ENCODE results near the gene ADAMTS9. TPM values are rescaled to one million over a fixed set of nuclear protein-coding genes. Genes with fewer than 3 reads are reported as not detected.

ADAMTS9 gene
- total and polyA plus RNA-seq, 2 experiments from 2014 or later: 0.31 to 0.81 TPM

DNA sequence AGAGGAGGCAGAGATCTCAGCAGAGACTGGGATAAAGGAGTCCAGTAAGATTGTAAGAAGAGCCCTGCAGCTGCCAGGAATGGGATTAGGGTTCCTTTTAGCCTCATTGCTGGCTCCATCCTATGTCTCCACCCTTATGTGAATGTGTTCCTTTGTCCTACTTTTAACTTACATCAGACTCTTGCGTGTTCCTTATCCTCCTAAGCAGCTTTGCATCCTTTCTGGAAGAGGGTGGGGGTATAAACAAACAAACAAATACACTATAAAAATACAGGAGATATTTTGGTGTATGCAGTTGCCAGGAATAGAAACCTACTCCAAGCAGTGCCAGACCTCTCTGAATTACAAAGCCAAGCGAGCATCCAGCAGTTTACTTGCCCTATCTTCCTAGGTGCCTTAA is 194.7 kb downstream of the ADAMTS9 start (continued):
- TF ChIP-seq, protein P1, sequence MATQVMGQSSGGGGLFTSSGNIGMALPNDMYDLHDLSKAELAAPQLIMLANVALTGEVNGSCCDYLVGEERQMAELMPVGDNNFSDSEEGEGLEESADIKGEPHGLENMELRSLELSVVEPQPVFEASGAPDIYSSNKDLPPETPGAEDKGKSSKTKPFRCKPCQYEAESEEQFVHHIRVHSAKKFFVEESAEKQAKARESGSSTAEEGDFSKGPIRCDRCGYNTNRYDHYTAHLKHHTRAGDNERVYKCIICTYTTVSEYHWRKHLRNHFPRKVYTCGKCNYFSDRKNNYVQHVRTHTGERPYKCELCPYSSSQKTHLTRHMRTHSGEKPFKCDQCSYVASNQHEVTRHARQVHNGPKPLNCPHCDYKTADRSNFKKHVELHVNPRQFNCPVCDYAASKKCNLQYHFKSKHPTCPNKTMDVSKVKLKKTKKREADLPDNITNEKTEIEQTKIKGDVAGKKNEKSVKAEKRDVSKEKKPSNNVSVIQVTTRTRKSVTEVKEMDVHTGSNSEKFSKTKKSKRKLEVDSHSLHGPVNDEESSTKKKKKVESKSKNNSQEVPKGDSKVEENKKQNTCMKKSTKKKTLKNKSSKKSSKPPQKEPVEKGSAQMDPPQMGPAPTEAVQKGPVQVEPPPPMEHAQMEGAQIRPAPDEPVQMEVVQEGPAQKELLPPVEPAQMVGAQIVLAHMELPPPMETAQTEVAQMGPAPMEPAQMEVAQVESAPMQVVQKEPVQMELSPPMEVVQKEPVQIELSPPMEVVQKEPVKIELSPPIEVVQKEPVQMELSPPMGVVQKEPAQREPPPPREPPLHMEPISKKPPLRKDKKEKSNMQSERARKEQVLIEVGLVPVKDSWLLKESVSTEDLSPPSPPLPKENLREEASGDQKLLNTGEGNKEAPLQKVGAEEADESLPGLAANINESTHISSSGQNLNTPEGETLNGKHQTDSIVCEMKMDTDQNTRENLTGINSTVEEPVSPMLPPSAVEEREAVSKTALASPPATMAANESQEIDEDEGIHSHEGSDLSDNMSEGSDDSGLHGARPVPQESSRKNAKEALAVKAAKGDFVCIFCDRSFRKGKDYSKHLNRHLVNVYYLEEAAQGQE (IDR thresholded peaks at IDR 0.05; ENCODE audit: unreplicated experiment): no peak

DNA sequence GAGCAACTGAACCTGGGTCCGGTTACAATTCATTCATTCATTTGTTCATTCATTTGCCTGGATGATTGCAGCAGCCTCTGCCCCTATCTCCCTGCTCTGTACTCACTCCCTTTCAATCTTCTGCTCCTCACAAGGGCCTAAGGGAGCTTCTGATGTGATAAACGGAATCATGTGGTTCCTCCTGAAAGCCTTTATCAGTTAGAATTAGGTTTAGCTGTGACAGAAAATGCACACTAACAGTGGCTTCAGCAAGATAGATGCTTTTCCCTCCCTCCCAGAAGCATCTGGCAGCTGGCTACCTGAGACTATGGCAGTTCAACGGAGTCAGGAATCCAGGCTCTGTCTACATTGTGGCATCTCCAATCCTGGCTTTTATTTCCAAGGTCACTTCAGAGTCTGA is 196.0 kb downstream of the ADAMTS9 start:
- peak overlapping the region; percentile 89 for H2AFZ ChIP-seq
- no peak overlapping the region for H3K4me3 Mint-ChIP-seq
- H3K27ac Mint-ChIP-seq: no peak overlapping the region
- H3K4me2 ChIP-seq: no peak overlapping the region
- ATAC-seq (no peak), DNase-seq (ENCODE audit: low spot score) (no peak)
- no peaks in the 10 kb centered on the region for H3K9me3 Mint-ChIP-seq
- peaks cover 31% of the 10 kb centered on the region for H3K4me1 ChIP-seq (ENCODE audit: insufficient read depth)
- peaks cover 13% of the 10 kb centered on the region; the same call in 1 of the 2 replicates for H3K27me3 ChIP-seq (ENCODE audit: insufficient read depth)
- no peaks in the 10 kb centered on the region for H3K79me2 ChIP-seq (replicated peaks; ENCODE audit: insufficient read depth)
- H4K20me1 ChIP-seq (replicated peaks; ENCODE audit: insufficient read depth): no peaks in the 10 kb centered on the region
- TF ChIP-seq, protein P2, sequence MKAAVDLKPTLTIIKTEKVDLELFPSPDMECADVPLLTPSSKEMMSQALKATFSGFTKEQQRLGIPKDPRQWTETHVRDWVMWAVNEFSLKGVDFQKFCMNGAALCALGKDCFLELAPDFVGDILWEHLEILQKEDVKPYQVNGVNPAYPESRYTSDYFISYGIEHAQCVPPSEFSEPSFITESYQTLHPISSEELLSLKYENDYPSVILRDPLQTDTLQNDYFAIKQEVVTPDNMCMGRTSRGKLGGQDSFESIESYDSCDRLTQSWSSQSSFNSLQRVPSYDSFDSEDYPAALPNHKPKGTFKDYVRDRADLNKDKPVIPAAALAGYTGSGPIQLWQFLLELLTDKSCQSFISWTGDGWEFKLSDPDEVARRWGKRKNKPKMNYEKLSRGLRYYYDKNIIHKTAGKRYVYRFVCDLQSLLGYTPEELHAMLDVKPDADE (IDR thresholded peaks at IDR 0.05): no peak
- TF ChIP-seq EZH2 (IDR thresholded peaks at IDR 0.05; ENCODE audit: low read depth, unreplicated experiment): no peak
- no peak for TF ChIP-seq EZH2phosphoT487 (IDR thresholded peaks at IDR 0.05; ENCODE audit: unreplicated experiment)
- no peak for TF ChIP-seq POLR2AphosphoS5 (IDR thresholded peaks at IDR 0.05; ENCODE audit: low read depth)
- TF ChIP-seq ZNF331 (CRISPR knock-in tag; IDR thresholded peaks at IDR 0.05; ENCODE audit: low read depth): no peak
- TF ChIP-seq ZNF114 (CRISPR knock-in tag; IDR thresholded peaks at IDR 0.05): no peak
- TF ChIP-seq, protein P1 (IDR thresholded peaks at IDR 0.05; ENCODE audit: unreplicated experiment): no peak
- TF ChIP-seq, protein P3, sequence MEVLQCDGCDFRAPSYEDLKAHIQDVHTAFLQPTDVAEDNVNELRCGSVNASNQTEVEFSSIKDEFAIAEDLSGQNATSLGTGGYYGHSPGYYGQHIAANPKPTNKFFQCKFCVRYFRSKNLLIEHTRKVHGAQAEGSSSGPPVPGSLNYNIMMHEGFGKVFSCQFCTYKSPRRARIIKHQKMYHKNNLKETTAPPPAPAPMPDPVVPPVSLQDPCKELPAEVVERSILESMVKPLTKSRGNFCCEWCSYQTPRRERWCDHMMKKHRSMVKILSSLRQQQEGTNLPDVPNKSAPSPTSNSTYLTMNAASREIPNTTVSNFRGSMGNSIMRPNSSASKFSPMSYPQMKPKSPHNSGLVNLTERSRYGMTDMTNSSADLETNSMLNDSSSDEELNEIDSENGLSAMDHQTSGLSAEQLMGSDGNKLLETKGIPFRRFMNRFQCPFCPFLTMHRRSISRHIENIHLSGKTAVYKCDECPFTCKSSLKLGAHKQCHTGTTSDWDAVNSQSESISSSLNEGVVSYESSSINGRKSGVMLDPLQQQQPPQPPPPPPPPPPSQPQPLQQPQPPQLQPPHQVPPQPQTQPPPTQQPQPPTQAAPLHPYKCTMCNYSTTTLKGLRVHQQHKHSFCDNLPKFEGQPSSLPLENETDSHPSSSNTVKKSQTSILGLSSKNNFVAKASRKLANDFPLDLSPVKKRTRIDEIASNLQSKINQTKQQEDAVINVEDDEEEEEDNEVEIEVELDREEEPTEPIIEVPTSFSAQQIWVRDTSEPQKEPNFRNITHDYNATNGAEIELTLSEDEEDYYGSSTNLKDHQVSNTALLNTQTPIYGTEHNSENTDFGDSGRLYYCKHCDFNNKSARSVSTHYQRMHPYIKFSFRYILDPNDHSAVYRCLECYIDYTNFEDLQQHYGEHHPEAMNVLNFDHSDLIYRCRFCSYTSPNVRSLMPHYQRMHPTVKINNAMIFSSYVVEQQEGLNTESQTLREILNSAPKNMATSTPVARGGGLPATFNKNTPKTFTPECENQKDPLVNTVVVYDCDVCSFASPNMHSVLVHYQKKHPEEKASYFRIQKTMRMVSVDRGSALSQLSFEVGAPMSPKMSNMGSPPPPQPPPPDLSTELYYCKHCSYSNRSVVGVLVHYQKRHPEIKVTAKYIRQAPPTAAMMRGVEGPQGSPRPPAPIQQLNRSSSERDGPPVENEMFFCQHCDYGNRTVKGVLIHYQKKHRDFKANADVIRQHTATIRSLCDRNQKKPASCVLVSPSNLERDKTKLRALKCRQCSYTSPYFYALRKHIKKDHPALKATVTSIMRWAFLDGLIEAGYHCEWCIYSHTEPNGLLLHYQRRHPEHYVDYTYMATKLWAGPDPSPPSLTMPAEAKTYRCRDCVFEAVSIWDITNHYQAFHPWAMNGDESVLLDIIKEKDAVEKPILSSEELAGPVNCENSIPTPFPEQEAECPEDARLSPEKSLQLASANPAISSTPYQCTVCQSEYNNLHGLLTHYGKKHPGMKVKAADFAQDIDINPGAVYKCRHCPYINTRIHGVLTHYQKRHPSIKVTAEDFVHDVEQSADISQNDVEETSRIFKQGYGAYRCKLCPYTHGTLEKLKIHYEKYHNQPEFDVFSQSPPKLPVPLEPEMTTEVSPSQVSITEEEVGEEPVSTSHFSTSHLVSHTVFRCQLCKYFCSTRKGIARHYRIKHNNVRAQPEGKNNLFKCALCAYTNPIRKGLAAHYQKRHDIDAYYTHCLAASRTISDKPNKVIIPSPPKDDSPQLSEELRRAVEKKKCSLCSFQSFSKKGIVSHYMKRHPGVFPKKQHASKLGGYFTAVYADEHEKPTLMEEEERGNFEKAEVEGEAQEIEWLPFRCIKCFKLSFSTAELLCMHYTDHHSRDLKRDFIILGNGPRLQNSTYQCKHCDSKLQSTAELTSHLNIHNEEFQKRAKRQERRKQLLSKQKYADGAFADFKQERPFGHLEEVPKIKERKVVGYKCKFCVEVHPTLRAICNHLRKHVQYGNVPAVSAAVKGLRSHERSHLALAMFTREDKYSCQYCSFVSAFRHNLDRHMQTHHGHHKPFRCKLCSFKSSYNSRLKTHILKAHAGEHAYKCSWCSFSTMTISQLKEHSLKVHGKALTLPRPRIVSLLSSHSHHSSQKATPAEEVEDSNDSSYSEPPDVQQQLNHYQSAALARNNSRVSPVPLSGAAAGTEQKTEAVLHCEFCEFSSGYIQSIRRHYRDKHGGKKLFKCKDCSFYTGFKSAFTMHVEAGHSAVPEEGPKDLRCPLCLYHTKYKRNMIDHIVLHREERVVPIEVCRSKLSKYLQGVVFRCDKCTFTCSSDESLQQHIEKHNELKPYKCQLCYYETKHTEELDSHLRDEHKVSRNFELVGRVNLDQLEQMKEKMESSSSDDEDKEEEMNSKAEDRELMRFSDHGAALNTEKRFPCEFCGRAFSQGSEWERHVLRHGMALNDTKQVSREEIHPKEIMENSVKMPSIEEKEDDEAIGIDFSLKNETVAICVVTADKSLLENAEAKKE (CRISPR knock-in tag; IDR thresholded peaks at IDR 0.05): no peak
- TF ChIP-seq NANOG (IDR thresholded peaks at IDR 0.05; ENCODE audit: borderline replicate concordance): no peak
- no peak for TF ChIP-seq STAT1 (IDR thresholded peaks at IDR 0.05; ENCODE audit: unreplicated experiment)
- peaks cover 37% of the 10 kb centered on the region for H3K4me1 Mint-ChIP-seq
- H3K27me3 Mint-ChIP-seq (ENCODE audit: insufficient read depth, low read depth, poor library complexity): peaks cover 12% of the 10 kb centered on the region
- H3K36me3 Mint-ChIP-seq (ENCODE audit: low read depth): no peaks in the 10 kb centered on the region
- H3F3A ChIP-seq (replicated peaks; ENCODE audit: low read depth): no peaks in the 10 kb centered on the region
- no peak overlapping the region for H3K4me3 ChIP-seq
- no peak overlapping the region for H3K27ac ChIP-seq (ENCODE audit: low read depth)
- H3K36me3 ChIP-seq (ENCODE audit: insufficient read depth): no peaks in the 10 kb centered on the region
- no peaks in the 10 kb centered on the region for H3K9me2 ChIP-seq (ENCODE audit: insufficient read depth)
